GM19240 (cell line): ENCODE data around the gene PUDP.

ENCODE experiments used
- DNase-seq: peaks from one replicate; pipeline ENCODE4 v3.0.0; 2011; ENCODE audit warnings: low spot score; ENCODE audit not compliant: insufficient read length

The PUDP gene

DNA sequence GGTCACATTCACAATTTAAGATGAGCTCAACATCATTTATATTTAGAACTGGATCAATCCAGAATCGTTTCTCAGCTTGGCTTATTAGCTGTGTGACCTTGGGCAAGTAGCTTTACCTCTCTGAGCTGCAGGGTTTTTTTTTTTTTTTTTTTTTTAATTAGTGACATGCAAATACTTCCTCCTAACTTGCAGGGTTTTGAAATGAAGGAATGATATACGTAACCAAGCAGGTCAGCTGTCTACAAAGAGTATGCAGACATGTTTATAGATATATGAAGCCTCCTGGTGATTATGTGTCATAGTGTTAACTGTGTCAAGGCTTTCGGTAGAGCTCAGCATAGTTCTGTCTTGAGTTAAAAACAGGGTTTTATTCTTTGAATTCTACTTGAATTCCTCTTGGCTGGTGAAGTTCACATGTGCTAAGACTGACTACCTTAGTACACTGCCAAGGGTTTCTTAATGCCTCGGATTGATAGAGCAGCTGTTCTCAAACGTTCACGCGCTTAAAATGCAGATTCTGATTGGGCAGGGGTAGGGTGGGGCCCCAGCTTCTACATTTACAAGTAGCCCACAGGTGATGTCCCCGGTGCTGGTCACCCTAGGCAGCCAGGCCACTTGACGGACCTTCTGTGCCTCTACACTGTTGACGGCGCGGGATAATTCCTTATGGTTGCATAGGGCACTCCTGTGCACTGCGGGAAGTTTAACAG, 1.1 kb downstream of the PUDP start:
- no peak for DNase-seq

DNA sequence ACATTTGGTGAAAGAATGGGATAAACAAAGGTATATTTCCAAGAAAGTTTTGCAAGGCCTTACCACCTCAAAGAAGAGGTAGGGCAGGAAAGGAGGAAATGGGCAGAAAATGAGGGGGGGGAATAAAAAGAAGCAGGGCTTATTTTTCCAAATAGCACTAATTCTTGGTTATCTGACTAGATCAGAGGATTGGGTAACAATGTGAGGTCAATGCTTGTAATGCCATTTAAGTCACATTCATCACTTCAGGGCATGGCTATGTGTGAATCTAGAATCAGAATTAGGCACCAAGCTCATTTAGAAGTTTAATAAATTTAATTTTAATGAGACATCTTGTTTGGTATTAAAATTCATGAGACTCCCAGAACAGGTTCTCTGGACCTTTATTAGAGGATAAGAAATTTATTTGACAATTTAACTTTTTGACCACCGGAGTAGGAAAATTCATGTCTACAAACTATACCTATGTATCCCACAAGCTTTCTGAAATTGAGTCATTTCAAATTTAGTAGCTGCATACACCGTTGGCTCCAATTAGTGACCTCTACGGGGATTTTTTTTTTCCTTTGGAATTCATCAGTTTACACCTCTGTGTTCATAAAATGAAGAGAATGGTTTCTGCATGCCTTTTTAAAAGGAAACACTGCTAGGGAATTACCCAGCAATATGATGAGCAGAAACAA, 1.8 kb downstream of the PUDP start:
- no peak for DNase-seq

DNA sequence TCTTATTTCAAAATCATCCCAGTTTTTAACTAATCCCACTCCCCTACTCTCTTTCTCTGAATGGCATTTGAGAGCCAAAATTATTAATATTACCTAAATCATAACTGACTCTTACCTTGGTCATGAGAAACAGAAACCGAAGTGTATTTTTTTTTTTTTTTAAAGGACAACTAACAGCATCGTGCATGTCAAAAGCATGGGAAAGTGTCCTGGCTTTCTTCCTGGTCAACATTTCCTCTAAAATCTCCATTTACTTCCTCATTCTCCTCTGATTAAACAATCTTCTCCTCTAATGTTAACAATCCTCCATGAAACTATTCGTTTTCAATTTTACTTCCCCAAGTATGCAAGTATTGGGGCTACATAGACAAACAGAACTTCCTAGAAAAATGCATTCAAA, 2.5 kb downstream of the PUDP start:
- DNase-seq, result no peak

DNA sequence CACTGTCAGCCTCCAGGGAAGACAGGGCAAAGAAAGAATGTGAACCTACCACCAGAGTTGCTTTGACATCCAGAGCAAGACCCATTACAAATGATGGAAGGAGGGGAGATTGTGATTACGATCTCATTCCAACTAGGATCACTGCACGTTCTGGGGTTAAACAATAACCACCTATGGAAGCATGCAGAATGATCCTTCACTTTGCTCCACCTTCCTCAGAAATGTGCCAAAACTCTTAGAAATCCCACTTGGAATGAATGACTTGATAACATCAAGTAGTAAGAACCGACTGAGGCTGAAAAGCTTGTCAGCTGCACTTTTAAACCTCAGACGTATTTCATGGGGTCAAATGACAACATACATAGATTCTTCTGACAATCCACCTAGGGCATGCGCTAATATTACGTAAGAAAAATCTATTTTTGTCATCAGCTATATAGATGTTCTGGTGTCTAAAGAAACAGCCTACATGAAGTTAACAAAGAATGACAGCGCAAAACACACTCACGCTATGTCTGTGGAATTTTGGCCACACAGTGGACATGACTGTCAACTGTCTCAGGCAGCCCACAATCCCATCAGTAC, 3.9 kb downstream of the PUDP start:
- no peak for DNase-seq

DNA sequence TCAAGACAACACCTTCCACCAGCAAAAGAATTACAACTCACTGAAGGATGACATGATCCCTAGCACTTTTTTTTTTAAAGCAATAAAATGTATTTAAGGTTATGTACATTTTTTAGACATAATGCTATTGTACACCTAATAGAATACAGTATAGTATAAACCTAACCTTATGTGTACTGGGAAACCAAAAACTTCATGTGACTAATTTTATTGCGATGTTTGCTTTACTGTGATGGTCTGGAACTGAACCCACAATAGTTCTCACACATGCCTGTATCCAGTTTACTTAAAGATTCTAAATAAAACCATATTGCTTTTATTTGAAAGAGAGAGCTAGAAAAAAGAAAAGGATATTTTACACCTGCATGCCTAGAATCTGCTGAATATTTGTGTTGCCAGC, 4.9 kb downstream of the PUDP start:
- no peak for DNase-seq

DNA sequence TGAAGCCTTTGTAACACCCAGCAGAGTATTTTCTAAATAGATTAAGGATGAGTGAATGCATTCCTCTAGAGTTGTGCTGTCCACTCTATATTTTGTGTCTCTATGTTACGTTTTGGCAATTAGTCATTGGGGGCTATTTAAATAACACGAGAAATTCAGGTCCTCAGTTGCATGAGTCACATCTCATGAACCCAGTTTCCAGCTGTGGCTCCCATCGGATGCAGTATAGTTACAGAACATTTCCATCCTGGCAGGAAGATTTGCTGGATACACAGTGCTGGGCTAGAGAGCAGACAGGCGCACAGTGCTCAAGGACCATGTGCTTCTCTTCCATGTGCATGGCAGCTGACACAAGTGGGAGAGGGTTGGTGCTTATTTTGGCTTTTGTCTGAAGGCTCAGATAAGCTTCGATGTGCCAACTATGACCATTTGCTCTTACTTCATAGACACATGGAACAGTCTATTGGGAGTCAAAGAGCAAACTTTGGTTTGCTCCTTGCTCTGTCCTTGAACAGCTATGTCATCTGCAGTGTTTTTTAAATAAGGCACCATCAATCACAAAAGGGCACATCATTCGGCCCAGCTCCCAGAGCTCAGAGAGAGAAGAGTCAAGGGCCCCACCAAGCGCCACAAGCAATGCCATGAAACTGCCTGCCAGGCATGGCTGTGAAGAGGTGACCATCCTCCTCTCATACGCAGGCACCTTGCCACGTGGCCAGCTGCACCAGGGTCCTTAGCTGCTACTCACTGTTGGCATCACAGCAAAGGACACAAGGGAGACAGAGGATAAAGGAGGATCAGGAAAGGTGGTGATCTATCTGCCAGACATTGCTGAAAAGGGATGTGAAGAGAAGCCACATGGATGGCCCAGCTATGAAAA, 8.5 kb downstream of the PUDP start:
- no peak for DNase-seq

DNA sequence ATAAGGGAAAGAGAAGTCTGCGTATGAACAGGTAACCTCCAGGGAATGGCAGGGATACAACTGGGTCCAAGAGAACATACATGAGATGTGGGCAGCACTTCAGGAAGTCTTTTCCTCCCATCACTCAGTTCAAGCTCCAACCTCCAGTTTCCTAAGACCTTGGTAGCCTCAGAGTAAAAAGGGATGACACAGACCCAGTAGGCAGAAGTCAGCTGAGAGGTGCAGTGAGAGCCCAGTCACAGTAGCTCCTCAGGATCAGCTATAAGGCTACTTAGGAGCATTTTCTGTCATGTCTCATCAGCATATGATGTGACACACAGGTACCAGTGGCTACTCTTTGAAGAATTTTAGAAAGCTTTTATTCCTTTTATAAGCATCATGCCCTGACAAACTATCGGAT, 13.0 kb downstream of the PUDP start:
- no peak for DNase-seq

DNA sequence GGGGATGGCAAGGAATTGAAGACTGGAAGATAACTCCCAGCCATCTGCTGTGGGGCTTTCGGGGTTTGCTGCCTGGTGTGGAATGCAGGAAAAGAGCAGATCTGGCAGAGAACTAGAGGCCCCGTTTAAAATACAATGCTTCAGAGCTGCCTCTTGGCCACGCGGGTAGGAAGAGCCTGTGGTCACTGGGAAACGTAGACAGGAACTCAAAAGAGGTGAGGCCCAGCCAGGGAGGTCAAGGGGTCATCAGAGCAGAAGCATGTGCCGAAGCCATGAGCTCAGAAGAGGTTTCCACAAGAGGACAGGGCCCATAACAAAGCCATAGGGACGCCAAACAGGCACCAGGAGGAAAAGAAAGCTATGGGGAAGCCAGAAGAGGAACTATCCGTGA, 14.9 kb downstream of the PUDP start:
- no peak for DNase-seq

DNA sequence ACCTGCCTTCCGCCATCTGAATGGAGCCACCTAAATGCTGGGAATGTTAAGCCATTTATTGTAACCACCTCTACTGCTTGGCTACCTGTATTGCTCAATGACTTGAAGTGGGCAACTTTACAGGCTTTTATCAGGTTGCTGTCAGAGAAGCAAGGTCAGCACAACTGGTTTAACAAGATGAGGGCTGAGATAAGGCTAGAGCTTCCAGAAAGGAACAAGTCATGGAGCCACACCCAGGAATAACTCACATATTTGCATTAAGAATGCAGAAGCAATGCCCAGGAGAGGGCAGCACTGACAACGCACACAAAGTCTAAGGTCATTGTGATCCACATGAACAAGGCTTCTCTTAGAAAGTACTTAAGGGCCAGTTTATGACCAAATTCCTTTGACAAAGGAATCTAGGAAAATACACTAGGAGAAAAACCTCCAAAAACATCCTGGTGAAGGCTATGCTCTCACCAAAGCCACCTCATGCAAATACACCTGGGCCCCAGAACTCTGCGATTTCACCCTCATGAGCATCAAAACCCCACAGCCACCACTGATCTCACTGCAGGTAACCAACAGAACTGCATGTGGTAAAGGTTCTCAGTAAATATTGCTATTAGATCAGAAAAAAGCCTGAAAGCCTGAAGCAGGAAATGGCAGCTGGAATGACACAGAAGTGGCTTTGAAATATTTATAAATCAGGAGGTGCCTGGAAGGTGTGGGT, 15.5 kb downstream of the PUDP start:
- DNase-seq, result no peak

DNA sequence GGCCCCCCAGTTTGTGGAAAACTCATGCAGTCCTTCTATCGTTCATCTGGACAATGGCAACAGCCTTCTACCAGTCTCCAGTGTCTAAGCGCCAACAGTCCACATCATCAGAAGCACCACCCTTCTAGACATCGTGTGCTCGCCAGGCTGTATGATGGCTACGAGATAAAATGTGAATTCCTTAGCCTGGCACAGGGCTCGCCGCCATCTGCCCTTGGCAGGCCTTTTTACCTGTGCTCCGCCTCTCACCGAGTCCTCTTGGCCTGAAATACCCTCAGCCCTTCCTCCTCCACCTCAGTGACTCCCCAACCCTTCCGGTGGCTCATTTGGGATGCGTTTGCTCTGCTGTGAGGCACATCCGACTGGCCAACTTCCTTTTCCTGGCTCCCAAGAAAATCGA, 16.3 kb downstream of the PUDP start:
- no peak for DNase-seq

DNA sequence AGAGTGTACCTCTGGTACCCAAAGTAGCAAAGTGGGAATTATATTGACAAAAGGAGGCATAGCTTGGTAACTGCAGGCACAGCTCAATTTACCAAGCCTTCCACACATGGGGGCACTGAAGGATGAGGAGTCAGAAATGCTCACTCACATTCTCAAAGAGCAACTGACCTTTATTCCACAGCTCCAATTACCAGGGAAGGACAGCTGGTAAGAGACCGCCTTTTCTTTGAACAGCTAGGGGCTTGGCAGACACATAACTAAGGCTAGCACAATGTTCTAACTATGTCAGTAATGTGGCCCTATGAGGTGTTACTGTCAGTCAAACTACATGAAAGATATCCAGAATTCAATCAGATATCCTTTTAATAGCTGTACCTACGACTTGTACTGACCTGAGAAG, 20.9 kb downstream of the PUDP start:
- DNase-seq, result no peak

DNA sequence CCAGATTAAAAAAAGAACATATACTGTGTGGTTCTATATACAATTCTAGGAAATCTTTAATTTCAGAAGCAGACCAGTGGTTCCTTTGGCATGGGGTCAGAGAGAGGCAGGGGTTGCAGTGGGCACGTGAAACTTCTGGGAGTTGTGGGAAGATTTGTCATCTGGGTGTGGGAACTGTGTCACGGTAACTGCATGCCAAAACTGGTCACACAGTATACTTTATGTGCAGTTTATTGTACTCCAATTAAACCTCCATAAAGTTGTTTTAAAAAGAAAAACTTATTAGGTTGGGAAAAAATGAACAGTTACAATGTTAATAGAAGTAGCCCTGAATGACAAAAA, 27.1 kb downstream of the PUDP start:
- no peak for DNase-seq

DNA sequence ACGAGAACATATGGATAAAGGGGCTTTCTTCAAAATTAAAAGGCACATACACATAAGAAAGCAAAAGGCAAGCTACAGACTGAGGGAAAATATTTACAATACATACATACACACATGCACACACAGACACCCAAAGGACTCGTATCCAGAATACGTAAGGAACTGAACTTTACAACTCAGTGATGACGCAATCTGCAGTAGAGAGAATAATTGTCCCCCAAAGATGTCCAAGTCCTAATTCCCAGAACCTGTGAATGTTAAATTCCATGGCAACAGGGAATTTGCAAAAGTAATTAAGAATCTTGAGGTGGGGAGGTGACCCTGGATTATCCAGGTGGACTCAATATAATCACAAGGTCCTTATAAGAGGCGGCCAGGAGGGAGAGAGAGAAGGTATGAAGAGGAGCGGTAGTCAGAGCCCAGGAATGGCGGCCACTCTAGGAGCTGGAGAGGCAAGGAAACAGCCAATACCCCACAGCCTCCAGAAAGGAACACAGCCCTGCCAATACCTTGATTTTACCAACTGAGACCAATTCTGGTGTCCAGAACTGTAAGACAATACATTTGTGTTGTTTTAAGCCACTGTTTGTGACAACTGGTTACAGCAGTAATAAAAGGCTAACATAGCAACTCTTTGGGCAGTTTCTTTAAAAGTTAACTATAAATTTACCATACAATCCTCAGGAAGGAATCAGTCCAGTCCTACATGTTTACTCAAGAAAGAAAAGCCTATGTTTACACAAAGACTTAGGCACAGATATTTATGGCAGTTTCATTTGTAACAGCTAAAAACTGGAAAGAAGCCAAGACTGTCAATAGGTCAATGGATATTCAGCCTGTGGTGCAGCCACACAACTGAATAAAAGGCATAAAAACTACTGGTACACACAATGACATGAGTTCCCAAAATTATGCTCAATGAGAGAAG, 27.7 kb downstream of the PUDP start:
- DNase-seq, result no peak

DNA sequence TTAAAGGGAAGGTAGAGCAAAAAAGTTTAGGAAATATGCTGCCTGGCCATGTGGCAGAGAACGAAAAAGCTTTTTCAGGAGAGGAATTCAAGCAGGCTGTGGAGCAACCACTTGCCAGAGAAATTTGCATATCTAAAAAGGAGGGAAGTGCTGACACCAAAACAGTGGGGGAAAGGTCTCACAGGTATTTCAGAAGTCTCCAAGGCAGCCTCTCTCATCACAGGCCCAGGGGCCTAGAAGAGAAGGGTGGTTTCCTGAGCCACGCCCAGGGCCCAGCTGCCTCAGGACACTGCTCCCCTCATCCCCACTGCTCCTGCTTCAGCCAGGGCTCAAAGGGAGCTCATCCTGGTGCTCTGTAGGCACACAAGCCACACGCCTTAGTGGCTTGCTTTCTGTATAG, 30.4 kb downstream of the PUDP start:
- DNase-seq, result no peak

DNA sequence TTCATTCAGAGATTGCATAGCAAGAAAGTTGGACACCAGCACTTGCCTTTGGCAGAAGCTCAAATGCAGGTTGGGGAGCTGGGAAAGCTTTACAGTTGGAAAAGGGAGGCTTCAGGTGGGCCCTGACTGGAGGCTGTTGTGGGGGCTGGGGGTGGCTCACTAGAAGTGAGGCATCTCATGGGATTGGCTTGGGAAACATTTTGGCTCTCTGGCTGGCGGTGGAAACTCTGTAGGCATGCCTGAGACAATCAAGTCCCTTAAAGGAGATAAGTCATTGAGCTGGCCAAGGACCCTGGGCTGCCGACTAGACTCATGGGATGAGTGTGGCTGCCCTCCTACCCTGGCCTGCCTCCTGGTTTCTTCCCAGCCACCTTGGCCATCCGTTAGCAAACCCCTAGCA, 31.9 kb downstream of the PUDP start:
- no peak for DNase-seq

DNA sequence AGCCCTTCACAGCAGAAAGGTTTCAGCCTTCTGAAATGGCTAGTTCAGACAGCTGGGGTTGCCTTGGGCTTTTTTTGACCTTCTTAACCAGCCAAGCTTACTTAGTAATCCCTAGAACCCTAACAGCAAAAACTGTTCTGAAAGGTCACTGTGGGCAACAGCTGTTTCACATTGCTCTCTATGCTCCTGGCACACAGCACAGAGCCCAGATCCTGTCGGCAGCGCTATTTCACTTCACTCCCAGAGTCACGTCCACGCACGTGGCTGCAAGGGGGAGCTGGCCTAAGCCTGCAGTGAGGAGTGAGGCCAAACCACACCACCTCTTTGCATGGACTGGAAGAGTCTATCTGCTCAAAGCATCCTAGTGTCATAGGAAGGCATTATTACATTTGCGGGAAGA, 32.4 kb downstream of the PUDP start:
- DNase-seq, result no peak

DNA sequence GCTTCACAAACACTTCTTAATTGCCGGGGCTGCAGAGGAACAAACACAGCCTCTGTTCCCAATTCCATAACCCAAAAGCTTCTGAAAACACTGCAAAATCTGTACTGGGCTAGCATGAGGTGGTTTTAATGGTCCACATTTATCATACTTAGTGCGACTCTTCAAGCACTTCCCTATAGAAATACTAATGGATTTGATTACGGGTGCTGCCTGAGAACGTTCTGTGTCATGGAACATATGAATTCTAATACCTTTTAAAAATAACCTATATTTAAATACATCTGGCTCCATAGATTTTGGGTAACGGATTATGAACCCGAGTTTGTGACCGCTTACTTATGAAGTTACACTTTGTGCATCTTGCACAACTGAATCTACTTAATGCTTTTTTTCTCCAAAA, 35.9 kb downstream of the PUDP start:
- DNase-seq, result no peak

DNA sequence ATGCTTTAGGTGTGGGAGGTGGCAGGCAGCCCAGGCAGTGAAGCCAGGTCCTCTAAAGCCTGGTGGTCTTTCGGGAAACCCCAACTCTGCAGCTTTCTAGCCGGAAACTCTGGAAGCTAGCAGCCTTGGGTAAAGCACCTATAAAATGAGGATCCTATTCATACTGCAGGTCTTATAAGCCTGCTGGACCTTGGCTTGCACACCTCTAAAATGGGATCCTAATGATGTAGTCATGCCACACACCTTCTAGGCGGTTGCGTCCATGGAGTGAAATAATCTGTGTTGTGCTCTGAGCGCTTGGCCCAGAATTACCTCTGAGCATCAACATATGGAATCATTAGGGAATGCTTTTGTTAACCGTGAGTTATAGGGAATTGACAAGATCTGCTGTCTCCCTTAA, 36.4 kb downstream of the PUDP start:
- no peak for DNase-seq

DNA sequence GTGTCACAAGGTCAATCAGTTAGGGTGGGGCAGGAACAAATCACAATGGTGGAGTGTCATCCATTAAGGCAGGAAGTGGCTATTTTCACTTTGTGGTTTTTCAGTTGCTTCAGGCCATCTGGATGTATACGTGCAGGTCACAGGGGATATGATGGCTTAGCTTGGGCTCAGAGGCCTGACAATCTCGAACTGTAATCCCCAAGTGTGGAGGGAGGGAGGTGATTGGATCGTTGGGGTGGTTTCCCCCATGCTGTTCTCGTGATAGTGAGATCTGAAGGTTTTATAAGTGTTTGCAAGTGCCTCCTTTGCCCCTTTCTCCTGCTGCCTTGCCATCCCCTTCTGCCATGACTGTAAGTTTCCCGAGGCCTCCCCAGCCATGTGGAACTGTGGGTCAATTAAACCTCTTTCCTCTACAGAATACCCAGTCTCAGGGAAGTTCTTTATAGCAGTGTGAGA, 37.1 kb downstream of the PUDP start:
- no peak for DNase-seq
